GM18907 (cell line): ENCODE measurements around the gene PRSS12.
"Not testable (repeated sequence)": the region's sequence is repeated elsewhere in the genome, so short reads cannot be mapped to it uniquely, and the experiment has no call there.

Experiments used
- ATAC-seq: cut with Tn5 transposase; IDR thresholded peaks from one replicate; pipeline ENCODE4 v1.9.1; 2021; ENCODE audit warnings: mild to moderate bottlenecking, moderate library complexity; ENCODE audit not compliant: unreplicated experiment

The PRSS12 gene, protein sequence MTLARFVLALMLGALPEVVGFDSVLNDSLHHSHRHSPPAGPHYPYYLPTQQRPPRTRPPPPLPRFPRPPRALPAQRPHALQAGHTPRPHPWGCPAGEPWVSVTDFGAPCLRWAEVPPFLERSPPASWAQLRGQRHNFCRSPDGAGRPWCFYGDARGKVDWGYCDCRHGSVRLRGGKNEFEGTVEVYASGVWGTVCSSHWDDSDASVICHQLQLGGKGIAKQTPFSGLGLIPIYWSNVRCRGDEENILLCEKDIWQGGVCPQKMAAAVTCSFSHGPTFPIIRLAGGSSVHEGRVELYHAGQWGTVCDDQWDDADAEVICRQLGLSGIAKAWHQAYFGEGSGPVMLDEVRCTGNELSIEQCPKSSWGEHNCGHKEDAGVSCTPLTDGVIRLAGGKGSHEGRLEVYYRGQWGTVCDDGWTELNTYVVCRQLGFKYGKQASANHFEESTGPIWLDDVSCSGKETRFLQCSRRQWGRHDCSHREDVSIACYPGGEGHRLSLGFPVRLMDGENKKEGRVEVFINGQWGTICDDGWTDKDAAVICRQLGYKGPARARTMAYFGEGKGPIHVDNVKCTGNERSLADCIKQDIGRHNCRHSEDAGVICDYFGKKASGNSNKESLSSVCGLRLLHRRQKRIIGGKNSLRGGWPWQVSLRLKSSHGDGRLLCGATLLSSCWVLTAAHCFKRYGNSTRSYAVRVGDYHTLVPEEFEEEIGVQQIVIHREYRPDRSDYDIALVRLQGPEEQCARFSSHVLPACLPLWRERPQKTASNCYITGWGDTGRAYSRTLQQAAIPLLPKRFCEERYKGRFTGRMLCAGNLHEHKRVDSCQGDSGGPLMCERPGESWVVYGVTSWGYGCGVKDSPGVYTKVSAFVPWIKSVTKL

DNA sequence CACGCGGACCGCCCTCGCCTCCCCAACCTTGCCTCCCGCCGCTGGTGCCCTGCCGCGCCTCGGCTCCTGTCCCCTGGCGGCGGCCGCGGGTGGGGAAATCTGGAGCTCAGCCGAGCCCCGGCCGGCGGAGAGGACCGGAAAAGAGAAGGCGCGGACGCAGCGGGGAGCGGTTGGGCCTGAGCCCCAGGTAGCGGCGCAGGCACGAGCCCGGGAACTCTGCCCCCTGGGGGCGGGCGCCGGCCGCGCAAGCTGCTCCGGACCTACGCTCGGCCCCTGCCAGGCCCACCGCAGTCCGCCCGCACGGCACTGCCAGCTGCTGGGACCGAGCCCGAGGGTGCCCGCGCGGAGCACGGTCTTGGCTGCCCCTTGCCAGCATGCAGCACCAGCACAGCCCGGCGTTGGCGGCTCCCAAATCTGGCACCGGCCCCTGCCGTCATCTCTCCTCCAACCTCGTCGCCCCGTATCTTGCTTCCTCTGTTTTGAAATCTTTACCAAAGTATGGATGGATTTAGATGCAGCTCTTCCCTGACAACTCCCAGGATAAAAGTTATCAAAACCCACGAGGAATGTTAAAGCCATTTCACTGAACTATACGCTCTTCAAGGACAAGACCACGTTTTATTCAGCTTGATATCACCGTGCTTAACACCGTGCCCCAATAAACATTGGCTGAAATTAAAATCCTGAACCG, at the start of gene PRSS12:
Gene PRSS12 (minus strand): TSS at position 161 of the 691 bp plus-strand sequence. CDS start 283 bp downstream, outside the sequence.
- ATAC-seq: peak; percentile 99

DNA sequence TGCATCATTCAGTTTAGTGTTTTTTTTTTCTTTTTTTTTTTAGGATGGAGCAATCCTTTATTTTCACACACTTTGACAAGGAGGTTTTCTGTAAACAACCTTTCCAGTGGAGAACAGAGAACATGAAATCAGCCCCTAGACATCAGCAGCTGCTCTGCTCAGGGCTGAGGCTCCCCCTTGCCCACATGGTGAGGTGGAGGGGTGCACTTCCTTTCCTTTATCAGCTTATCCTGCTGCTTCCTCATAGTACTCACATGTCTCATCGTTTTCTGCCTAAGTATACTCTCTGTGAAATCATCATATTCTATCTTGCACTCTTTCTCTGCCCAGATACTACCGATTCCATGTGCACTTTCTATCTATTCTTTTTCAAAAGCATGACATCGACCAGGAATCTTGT, 47.6 kb upstream of the PRSS12 start:
- ATAC-seq: no peak

DNA sequence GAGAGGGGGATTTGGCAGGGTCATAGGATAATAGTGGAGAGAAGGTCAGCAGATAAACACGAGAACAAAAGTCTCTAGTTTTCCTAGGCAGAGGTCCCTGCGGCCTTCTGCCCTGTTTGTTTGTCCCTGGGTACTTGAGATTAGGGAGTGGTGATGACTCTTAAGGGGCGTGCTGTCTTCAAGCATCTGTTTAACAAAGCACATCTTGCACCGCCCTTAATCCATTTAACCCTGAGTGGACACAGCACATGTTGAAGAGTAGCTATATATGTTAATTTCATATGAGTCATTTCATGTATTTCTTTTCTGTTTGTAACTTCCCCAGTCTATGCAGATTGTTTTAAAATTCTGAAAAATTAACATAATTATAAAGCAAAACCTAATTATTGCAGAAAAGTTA, 47.1 kb upstream of the PRSS12 start:
- ATAC-seq: not testable (repeated sequence)

DNA sequence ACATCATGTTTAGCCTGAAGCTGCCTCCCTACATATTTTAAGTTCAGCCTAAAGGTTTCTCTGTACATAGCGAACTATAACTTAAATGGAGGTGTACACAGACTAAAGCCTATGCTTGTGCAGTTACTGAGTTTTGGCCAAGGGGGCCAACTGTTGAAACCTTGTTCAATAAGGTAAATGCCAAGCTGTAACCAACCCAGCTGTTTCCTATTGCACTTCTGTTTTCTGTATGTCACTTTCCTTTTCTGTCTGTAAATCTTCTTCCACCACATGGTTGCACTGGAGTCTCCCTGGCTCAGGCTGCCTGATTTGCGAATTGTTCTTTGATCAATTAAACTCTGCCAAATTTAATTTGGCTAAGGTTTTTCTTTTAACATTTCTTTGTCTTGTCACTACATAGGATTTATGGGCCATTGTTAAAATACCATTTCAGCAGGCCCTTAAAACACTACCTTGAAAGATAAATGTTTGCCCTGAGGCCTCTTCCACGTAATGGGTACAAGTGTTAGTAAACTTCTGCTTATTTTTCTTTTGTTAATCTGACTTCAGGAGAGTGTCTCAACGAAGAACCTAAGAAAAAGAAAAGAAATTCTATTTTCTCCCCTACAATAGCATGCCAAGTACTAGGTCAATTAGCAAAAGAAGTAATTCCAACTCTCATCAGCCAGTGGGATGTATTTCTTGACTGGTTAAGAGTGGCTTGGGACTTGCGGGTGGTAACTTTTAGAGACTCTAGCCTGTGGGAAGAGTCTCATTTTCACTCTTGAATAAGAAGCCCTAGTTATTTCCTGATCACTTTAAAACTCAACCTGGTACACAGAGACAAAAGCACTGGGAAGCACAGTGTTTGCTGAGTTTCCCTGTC, 45.7 kb upstream of the PRSS12 start:
- ATAC-seq: peak; percentile 93

DNA sequence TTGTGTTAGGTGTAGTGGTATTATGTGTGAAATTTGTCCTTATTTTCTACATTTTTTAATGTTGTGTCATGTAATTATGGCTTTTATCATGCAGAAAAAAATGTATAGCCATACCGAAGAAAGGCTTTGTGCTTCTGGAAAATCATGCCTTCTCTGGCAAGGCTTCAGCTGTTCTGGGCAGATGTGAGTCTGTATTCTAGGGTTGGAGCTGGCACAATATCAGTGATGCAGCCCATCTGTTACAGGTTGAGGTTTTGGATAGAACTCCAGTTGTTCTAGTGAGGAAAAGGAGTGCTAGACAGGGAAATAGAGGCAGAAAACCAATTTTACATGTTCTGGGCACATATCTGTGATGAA, 44.8 kb upstream of the PRSS12 start:
- no peak for ATAC-seq

DNA sequence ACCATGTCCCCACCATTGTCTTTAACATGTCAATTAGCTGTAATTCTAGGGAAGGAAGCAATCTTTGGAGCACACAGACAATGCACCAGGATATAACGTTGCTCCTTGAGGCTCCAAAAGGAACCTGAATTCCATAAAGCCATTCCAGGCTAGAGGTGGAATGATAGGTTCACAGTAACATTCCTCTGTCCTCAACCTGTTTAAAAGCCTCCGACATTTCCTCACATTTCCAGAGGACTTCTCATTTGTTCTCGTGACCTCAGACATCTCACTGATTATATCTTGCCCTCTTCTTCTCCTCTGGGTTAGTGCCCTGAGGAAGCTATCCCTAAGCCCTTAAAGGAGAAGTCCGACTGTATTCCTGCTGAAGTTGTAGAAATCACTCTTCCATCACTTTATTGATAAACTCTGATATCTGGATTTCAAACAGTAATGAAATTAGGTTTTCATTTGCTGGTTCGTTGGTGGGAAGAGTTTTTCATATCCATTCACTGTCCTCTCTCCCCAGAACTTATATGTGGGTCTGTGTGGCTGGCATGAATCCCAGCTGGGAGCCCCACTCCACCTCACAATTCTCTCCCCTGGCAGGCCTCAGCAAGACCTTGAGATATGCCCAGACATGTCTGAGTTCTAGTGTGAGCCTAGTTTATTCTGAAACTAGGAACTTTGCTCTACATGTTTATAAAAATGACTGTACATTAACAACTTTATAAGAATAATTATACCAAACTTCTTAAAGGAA, 44.2 kb upstream of the PRSS12 start:
- no peak for ATAC-seq

DNA sequence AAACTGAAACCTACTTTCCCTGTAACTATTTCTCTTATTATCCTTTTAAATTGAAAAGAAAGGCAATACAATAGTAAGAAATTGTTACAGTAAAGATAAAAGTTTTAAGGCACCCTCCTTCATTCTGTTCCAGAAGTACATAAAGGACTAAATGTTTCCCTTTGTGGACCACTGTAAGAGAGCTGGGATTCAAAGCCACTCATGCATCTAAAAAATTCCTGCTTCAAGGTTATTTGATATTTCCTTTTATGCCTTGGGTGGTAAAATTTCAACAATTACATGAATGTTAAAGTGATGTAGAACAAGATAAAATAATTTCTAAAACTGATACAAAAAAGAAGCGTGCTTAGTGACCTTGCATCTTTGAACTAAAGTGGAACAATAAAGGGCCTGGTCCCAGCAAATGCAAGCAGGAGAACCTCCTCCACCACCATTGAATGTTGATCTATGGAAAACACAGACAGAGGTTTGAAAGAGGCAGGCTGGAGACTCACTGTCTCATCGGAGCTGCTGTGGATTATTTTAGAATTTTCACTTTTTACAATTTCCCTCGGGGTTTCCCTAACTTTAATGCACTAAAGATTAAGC, 42.3 kb upstream of the PRSS12 start:
- ATAC-seq: no peak

DNA sequence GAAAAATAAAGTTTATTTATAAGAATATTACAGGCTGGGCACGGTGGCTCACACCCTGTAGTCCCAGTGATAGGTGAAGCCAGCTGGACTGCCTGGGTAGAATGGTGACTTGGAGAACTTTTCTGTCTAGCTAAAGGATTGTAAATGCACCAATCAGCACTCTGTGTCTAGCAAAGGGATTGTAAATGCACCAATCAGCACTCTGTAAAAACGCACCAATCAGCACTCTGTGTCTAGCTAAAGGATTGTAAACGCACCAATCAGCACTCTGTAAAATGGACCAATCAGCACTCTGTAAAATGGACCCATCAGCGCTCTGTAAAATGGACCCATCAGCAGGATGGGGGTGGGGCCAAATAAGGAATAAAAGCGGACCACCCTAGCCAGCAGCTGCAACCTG, 39.7 kb upstream of the PRSS12 start:
- ATAC-seq: not testable (repeated sequence)

DNA sequence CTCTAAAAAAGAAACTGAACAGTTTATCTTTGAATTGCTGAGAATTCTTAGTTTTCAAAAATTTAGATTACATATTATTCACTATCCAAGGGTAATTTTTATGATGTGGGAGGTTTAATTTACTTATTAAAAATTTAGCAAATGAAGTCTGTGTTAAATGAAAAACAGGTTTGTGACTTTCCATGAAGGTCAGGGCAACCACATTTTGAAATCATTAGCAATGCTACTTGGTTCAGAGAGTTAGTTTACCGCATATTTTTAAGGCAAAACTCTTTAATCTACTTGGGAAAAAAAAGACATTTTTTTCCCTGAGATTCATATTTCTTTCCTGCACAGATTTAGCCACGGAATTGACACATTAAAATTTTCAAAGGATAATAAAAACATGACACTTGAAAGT, 37.3 kb upstream of the PRSS12 start:
- ATAC-seq: no peak

DNA sequence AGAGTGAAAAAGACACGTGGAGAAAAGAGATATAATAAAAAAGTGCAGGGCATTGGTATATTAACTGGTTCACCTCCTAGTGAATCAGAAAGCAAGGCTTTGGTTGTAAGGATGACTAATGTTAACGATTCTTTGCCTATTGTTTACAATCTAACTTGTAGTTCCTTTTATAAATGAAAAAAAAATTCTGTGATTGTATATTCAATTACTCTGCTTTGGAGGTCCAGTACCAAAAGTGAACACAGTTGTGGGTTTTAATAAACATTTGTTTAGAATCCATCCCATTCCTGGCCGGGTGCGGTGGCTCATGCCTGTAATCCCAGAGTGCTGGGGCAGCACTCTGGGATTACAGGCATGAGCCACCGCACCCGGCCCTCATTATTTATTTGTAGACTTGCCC, 36.9 kb upstream of the PRSS12 start:
- no peak for ATAC-seq

DNA sequence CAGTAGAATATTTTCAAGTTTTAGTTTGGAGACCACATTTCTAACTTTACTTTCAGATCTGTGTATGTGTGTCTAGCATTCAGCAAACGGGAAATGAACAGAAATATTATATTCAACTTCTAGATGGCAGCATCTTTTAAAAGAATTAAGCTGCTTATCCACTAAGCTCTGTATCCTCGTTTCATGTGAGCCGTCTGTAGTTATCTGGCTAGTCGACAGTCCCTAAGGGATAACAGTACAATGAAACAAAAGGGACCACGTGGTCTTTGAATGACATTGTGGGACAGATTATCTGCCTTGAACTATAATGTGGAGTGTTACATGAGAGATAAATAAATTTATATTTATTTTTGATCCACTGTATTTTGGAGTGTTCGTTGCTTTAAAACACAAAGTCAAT, 35.8 kb upstream of the PRSS12 start:
- no peak for ATAC-seq

DNA sequence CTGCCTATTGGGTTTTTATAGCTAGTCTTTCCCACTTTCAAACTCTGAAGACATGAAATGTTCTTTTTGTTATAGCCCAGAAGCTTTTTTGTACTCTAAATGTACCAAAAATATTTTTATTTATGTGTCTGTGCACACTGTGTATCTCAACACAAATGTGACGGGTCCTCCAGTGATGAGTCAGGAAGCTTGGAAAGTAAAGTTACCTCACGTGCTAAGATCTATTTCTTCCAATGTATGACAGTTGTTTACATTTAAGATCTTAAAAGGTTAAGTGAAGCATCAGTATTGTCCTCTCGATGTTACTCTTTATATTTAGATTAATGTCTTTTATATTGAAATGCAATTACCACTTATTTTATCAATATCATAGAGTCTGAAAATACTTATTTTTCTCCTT, 29.1 kb upstream of the PRSS12 start:
- no peak for ATAC-seq

DNA sequence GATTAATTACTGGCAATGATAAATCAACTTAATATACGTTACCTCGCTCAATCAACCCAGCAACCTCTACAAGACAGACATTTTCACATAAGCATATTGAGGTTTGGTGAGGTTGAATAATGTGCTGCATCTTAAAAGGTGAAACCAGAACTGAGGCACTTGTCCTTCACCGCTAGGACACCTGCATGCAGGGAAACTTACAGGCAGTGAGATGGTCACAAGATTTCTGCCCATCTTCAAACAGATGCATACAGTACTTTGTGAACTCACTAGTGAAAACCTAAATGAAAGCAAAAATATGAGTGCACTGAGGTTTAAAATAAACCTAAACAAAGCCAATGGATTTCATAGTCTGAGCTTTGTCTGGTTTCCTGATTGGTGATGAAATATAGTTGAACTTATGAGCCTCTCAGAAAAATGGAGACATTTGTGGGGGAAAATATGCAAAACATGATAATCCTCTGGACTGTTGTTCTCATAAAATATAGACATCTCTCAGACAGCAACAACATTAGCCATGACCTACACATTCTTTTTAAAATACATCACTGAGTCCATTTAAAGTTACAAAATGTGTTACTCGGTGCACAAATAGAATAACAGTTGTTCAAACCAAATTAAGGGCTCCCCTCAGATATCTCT, 20.9 kb upstream of the PRSS12 start:
- ATAC-seq: no peak

DNA sequence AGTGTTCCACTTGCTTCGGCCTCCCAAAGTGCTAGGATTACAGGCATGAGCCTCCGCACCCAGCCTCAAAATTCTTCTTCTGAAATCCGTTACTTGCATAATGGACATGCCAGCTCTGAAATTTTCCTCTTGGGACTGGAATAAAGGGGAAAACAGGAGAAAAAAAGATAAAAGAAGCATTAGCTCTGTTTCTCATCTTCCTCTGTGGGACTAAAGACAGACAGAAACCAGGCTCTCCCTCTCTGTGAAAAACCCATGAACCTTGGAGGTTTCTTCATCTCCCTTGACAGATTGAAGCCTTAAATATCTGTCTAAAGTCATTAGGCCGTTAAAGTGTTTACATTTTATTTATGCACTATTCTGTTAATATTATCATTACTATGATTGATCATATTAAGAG, 19.4 kb upstream of the PRSS12 start:
- no peak for ATAC-seq

DNA sequence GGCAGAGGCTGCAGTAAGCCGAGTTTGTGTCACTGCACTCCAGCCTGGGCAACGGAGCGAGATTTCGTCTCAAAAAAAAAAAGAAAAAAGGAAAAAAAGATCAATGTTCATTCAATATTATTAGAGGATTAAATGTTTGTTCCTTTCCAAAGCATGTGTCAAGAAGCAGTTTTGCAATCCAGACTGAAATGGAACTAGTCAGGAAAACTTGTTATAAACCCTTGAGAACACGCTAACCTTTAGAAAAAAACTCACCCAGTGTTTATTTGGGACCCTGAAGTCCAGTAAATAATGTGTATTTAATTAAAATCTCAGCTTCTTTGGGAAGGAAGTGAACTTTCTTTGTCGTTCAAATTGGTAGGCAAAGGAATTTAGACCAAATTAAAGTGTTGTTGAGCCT, 16.4 kb upstream of the PRSS12 start:
- ATAC-seq: no peak

DNA sequence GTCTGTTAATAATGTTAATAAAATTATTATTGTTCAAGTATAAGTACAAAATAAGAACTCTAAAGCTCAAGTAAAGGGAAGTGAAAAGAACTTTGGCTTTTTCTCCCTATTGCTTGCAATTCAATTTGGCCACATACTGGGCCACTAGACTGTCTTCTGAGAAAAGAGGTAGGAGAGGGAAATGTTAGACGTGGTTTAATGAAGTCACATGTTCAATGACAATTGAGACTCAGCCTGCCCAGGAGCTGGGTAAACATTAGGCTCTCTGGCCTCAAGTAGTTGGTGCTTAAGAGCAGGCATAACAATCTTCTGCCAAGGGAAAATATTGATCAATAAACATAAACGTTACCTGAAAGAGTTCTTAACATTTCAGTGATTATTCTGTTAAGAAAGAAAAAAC, 15.1 kb upstream of the PRSS12 start:
- ATAC-seq: no peak

DNA sequence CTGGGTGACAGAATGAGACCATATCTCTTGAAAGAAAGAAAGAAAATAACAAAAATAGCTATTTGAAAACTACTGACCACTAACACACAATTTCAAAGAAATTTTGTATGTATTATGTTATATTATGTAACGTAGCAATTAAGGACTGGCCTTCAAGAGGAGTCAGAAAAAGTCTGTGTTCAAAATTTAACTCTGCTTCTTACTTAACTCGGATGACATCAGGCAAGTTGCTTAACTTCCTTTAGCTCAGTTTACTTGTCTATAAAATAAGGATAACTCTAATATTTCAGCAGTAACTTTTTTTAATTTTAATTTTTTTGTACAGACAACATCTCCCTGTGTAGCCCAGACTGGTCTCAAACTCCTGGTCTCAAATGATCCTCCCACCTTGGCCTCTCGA, 14.6 kb upstream of the PRSS12 start:
- ATAC-seq: no peak

DNA sequence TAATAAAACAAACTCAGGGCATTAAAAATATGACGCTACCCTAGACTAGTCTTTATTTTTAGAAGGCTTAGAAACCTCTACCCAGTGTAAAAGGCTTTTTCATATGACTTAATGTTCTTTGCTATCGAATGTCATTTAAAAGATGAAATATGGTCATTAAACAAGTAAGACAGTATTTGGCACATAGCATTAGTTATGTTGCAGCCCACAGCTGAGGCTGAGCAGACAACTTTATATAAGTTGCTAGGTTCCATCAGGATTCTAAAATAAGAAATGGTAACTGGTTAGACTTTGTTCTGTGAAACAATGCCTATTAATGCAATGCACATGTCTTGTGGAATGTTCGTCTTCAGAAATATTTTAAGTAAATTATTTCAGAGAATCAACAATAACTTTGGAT, 10.4 kb upstream of the PRSS12 start:
- ATAC-seq: no peak

DNA sequence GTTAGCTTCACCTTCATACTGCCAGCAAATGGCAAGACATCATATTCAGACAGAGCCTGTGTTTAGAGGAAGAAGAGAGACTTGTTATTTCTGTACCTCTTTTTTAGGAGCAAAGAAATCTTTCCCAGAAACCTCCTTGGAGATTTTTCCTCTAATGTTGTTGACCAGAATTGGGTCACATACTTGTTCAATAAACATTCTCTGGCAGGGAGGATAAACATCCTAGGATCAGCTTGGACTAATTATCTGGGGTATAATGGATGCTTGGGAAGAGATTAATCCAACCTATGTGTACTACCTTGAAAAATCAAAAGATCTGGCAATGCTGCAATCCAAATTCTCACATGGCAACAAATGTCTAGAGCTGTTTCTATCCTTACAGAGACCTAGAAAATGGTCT, 8.4 kb upstream of the PRSS12 start:
- ATAC-seq: no peak
